HG03039 (cell line): Measurements from ENCODE around the gene COL27A1.

ENCODE experiments used
- ATAC-seq: cut with Tn5 transposase; IDR thresholded peaks from one replicate; pipeline ENCODE4 v1.9.1; 2021; ENCODE audit warnings: mild to moderate bottlenecking, moderate library complexity; ENCODE audit not compliant: unreplicated experiment

COL27A1 gene

GRCh38 chr9:114155263-114155994 is at the start of gene COL27A1:
COL27A1 (plus strand) TSS chr9:114155537; CDS start chr9:114155951, 414 bp downstream.
- peak; percentile 52 for ATAC-seq

- peak; percentile 16 for ATAC-seq
Observed at GRCh38 chr9:114107286-114108001, 47.9 kb upstream of the COL27A1 start.

- peak; percentile 68 for ATAC-seq
Observed at GRCh38 chr9:114108016-114108833, 47.1 kb upstream of the COL27A1 start.

GRCh38 chr9:114109124-114109523 is 46.2 kb upstream of the COL27A1 start:
- no peak for ATAC-seq

GRCh38 chr9:114110180-114110579 is 45.2 kb upstream of the COL27A1 start:
- ATAC-seq = no peak

- ATAC-seq = no peak
Observed at GRCh38 chr9:114112325-114112724, 43.0 kb upstream of the COL27A1 start.

- ATAC-seq = no peak
Observed at GRCh38 chr9:114112778-114113584, 42.4 kb upstream of the COL27A1 start.

- no peak for ATAC-seq
Observed at GRCh38 chr9:114114364-114114763, 41.0 kb upstream of the COL27A1 start.

GRCh38 chr9:114115654-114116125 is 39.6 kb upstream of the COL27A1 start:
- ATAC-seq = no peak

- no peak for ATAC-seq
Observed at GRCh38 chr9:114116126-114116747, 39.1 kb upstream of the COL27A1 start.

- no peak for ATAC-seq
Observed at GRCh38 chr9:114117614-114117995, 37.7 kb upstream of the COL27A1 start.

- no peak for ATAC-seq
Observed at GRCh38 chr9:114117996-114118830, 37.1 kb upstream of the COL27A1 start.

GRCh38 chr9:114119242-114120191 is 35.8 kb upstream of the COL27A1 start:
- no peak for ATAC-seq

- ATAC-seq = no peak
Observed at GRCh38 chr9:114120192-114121014, 34.9 kb upstream of the COL27A1 start.

GRCh38 chr9:114121227-114122135 is 33.9 kb upstream of the COL27A1 start:
- ATAC-seq = no peak
